Measurements from ENCODE around the gene NXPH1. TPM values are rescaled to one million over a fixed set of nuclear protein-coding genes. Genes with fewer than 3 reads are reported as not detected.

Gene NXPH1
- total RNA-seq, 1 donor from 2014 or later, result not detected

DNA sequence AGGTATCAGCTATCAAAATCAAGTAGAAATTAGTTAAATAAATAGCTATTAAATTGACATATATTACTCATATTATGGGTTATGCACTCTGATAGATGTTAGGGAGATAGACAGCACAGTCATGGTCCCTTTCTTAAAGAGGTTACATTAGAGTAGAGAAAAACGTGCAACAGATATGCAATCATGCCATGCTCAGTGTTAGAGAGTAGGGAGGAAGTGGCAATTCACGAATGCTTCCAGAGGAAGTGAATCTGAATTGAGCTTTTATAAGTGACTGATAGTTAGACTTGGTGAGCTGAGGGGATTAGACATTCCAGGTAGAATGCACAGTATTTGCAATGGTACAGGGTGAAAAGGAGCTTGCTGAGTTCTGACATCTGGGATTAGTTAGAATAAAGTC, 349.8 kb downstream of the NXPH1 start:
- DNase-seq (ENCODE audit: extremely low read depth, low read depth, low spot score), result no peak

DNA sequence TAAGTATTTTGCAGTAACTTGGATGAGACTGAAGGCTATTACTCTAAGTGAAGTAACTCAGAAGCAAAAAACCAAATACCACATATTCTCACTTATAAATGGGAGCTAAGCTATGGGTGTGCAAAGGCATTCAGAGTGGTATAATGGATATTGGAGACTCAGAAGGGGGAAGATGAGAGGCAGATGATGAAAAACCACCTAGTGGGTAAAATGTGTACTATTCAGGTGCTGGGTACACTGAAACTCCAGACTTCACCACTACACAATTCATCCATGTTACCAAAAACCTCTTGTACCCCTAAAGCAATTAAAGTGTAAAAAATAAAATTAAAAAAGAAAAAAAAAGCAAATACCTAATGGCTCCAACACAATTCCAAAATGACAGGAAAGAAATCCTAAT, 351.7 kb downstream of the NXPH1 start:
- no peak for DNase-seq (ENCODE audit: extremely low read depth, low read depth, low spot score)

DNA sequence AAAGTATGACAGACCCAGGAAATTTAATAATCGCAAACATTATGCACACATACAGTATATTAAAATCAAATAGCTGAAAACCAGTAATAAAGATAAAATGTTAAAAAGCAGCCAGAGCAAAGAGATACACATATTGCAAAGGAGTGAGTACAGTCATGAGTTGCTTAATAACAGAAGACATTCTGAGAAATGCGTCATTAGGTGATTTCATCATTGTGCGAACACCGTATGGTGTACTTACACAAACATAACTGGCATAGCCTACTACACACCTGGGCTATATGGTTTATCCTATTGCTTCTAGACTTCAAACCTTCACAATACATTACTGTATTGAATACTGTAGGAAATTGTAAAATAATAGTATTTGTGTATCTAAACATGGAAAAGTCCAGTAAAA, 367.6 kb downstream of the NXPH1 start:
- DNase-seq (ENCODE audit: extremely low read depth, low read depth, low spot score), result no peak

Other genes starting within 250 kb of the NXPH1 start
- 26.6 and 43.2 TPM in 2 replicates for gene ICA1, start 171.4 kb upstream of the NXPH1 start, total RNA-seq

Measured in glomerular endothelial cell (primary cell).